Measurements from ENCODE around the gene ETS1. TPM values are rescaled to one million over a fixed set of nuclear protein-coding genes. Genes with fewer than 3 reads are reported as not detected.
"Not testable (repeated sequence)": the region's sequence is repeated elsewhere in the genome, so short reads cannot be mapped to it uniquely, and the experiment has no call there.

The ETS1 gene
- total RNA-seq, 1 experiment from 2014 or later: 135 TPM

- not testable (repeated sequence) for H3K27ac ChIP-seq (ENCODE audit: low read length); H3K79me2 ChIP-seq (ENCODE audit: low read length); H2AFZ ChIP-seq (ENCODE audit: low read length); H3K9me2 ChIP-seq (replicated peaks; ENCODE audit: insufficient read depth, low read length); H3K4me3 ChIP-seq (ENCODE audit: low read length); DNase-seq; H3K9me3 ChIP-seq (ENCODE audit: low read length); H3K9ac ChIP-seq (ENCODE audit: low read length); H4K20me1 ChIP-seq (ENCODE audit: insufficient read depth, low read depth, low read length); H3K4me1 ChIP-seq (ENCODE audit: low read length); H3K4me2 ChIP-seq (ENCODE audit: low read depth, low read length, poor library complexity, severe bottlenecking); H3K27me3 ChIP-seq (ENCODE audit: low read length); H3K36me3 ChIP-seq (ENCODE audit: insufficient read depth, low read length)
Measured at GRCh38 chr11:128445921-128446320, 141.4 kb downstream of the ETS1 start.

DNA sequence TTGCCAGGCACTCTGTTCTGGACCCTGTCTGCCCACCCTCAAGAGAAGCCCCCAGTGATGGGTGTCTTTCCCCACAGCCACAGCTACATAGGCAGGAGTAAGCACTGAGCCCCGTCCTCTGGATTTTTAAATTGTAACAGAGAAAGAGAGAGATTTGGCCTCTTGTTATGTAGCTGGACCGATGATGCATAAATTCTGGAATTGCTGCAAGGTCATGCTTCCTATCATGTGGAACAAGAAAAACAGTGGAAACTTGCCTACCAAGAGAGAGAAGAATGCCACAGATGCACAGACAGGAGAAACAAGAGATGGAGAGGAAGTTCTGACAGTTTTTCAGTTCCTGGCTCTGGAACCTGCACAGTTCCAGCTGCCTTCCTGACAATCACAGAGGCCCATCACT lies 150.2 kb downstream of the ETS1 start:
- H2AFZ ChIP-seq (ENCODE audit: low read length): no peak overlapping the region
- no peak overlapping the region for H3K9ac ChIP-seq (ENCODE audit: low read length)
- H3K4me3 ChIP-seq (ENCODE audit: low read length): no peak overlapping the region
- H3K27ac ChIP-seq (ENCODE audit: low read length): no peak overlapping the region
- no peaks in the 10 kb centered on the region for H3K36me3 ChIP-seq (ENCODE audit: insufficient read depth, low read length)
- no peak for DNase-seq
- no peaks in the 10 kb centered on the region for H3K27me3 ChIP-seq (ENCODE audit: low read length)
- H3K79me2 ChIP-seq (ENCODE audit: low read length): no peaks in the 10 kb centered on the region
- H4K20me1 ChIP-seq (ENCODE audit: insufficient read depth, low read depth, low read length): no peaks in the 10 kb centered on the region
- H3K9me3 ChIP-seq (ENCODE audit: low read length): no peaks in the 10 kb centered on the region
- H3K4me1 ChIP-seq (ENCODE audit: low read length): no peaks in the 10 kb centered on the region
- no peak overlapping the region for H3K4me2 ChIP-seq (ENCODE audit: low read depth, low read length, poor library complexity, severe bottlenecking)
- H3K9me2 ChIP-seq (replicated peaks; ENCODE audit: insufficient read depth, low read length): no peaks in the 10 kb centered on the region

DNA sequence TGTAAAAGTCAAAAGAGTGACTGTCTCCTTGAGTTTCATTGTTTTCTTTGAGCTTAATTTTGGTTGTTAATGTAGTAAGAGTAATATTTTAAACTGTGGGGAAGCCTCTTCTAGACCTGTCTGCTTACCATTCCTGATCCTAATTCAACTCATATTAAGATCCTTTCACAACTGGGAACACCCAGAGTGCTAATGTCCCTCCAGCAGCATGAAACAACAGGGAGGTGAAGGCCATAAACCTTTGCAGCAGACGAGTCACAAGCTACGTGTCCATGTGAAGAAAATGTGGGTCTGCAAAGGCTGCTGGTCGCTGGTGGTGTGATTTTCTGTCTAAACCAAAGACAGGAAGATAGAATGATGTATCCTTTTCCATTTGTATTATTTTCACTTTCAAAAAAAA lies 152.5 kb downstream of the ETS1 start:
- no peaks in the 10 kb centered on the region for H3K4me1 ChIP-seq (ENCODE audit: low read length)
- no peaks in the 10 kb centered on the region for H3K79me2 ChIP-seq (ENCODE audit: low read length)
- no peak overlapping the region for H3K9ac ChIP-seq (ENCODE audit: low read length)
- H2AFZ ChIP-seq (ENCODE audit: low read length): no peak overlapping the region
- H3K9me3 ChIP-seq (ENCODE audit: low read length): no peaks in the 10 kb centered on the region
- no peaks in the 10 kb centered on the region for H3K36me3 ChIP-seq (ENCODE audit: insufficient read depth, low read length)
- DNase-seq: no peak
- H3K9me2 ChIP-seq (replicated peaks; ENCODE audit: insufficient read depth, low read length): no peaks in the 10 kb centered on the region
- no peaks in the 10 kb centered on the region for H4K20me1 ChIP-seq (ENCODE audit: insufficient read depth, low read depth, low read length)
- no peak overlapping the region for H3K4me2 ChIP-seq (ENCODE audit: low read depth, low read length, poor library complexity, severe bottlenecking)
- H3K4me3 ChIP-seq (ENCODE audit: low read length): no peak overlapping the region
- no peak overlapping the region for H3K27ac ChIP-seq (ENCODE audit: low read length)
- no peaks in the 10 kb centered on the region for H3K27me3 ChIP-seq (ENCODE audit: low read length)

- no peaks in the 10 kb centered on the region for H3K9me2 ChIP-seq (replicated peaks; ENCODE audit: insufficient read depth, low read length)
- H3K9me3 ChIP-seq (ENCODE audit: low read length): no peaks in the 10 kb centered on the region
- no peaks in the 10 kb centered on the region for H3K36me3 ChIP-seq (ENCODE audit: insufficient read depth, low read length)
- no peak overlapping the region for H2AFZ ChIP-seq (ENCODE audit: low read length)
- H3K27ac ChIP-seq (ENCODE audit: low read length): no peak overlapping the region
- no peaks in the 10 kb centered on the region for H3K27me3 ChIP-seq (ENCODE audit: low read length)
- no peak overlapping the region for H3K4me2 ChIP-seq (ENCODE audit: low read depth, low read length, poor library complexity, severe bottlenecking)
- no peak for DNase-seq
- no peaks in the 10 kb centered on the region for H3K79me2 ChIP-seq (ENCODE audit: low read length)
- H3K9ac ChIP-seq (ENCODE audit: low read length): no peak overlapping the region
- no peaks in the 10 kb centered on the region for H3K4me1 ChIP-seq (ENCODE audit: low read length)
- H4K20me1 ChIP-seq (ENCODE audit: insufficient read depth, low read depth, low read length): no peaks in the 10 kb centered on the region
- no peak overlapping the region for H3K4me3 ChIP-seq (ENCODE audit: low read length)
Measured at GRCh38 chr11:128434411-128434810, 152.9 kb downstream of the ETS1 start.

- H3K4me3 ChIP-seq (ENCODE audit: low read length): no peak overlapping the region
- no peaks in the 10 kb centered on the region for H3K9me3 ChIP-seq (ENCODE audit: low read length)
- no peak overlapping the region for H2AFZ ChIP-seq (ENCODE audit: low read length)
- H3K9ac ChIP-seq (ENCODE audit: low read length): no peak overlapping the region
- H3K27ac ChIP-seq (ENCODE audit: low read length): no peak overlapping the region
- H3K9me2 ChIP-seq (replicated peaks; ENCODE audit: insufficient read depth, low read length): no peaks in the 10 kb centered on the region
- H3K4me2 ChIP-seq (ENCODE audit: low read depth, low read length, poor library complexity, severe bottlenecking): no peak overlapping the region
- H4K20me1 ChIP-seq (ENCODE audit: insufficient read depth, low read depth, low read length): no peaks in the 10 kb centered on the region
- H3K4me1 ChIP-seq (ENCODE audit: low read length): no peaks in the 10 kb centered on the region
- no peaks in the 10 kb centered on the region for H3K36me3 ChIP-seq (ENCODE audit: insufficient read depth, low read length)
- H3K79me2 ChIP-seq (ENCODE audit: low read length): no peaks in the 10 kb centered on the region
- H3K27me3 ChIP-seq (ENCODE audit: low read length): no peaks in the 10 kb centered on the region
- DNase-seq: no peak
Measured at GRCh38 chr11:128432926-128433325, 154.4 kb downstream of the ETS1 start.

DNA sequence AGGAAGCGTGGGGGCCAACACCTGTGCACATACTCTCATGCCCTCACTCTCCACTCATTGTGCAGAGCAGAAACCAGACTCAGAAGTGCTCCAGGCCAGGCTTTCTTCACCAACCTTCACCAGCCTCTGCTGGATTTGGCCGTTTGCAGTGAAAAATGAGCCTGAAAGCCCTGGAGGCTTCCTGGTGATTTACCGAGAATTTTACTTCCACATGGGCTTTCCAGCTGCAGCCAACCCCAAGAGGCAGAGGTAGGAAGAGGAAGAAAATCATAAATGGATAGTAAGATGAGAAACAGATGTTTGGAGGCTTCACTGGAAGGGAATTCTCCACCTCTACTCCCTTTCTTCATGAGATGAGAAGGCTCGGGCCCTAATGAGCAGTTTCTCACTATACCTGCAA lies 155.4 kb downstream of the ETS1 start:
- Histone ChIP-seq H3K27me3 (ENCODE audit: low read length) (no peaks in the 10 kb centered on the region), H3K4me3 (ENCODE audit: low read length) (no peak overlapping the region), H3K9me2 (replicated peaks; ENCODE audit: insufficient read depth, low read length) (no peaks in the 10 kb centered on the region), H2AFZ (ENCODE audit: low read length) (no peak overlapping the region), H4K20me1 (ENCODE audit: insufficient read depth, low read depth, low read length) (no peaks in the 10 kb centered on the region), H3K9me3 (ENCODE audit: low read length) (no peaks in the 10 kb centered on the region), H3K36me3 (ENCODE audit: insufficient read depth, low read length) (no peaks in the 10 kb centered on the region), H3K4me1 (ENCODE audit: low read length) (no peaks in the 10 kb centered on the region), H3K4me2 (ENCODE audit: low read depth, low read length, poor library complexity, severe bottlenecking) (no peak overlapping the region), H3K79me2 (ENCODE audit: low read length) (no peaks in the 10 kb centered on the region), H3K9ac (ENCODE audit: low read length) (no peak overlapping the region), H3K27ac (ENCODE audit: low read length) (no peak overlapping the region)
- no peak for DNase-seq

- Histone ChIP-seq H3K9me2 (replicated peaks; ENCODE audit: insufficient read depth, low read length) (no peaks in the 10 kb centered on the region), H3K79me2 (ENCODE audit: low read length) (no peaks in the 10 kb centered on the region), H3K9ac (ENCODE audit: low read length) (no peak overlapping the region), H3K9me3 (ENCODE audit: low read length) (no peaks in the 10 kb centered on the region), H2AFZ (ENCODE audit: low read length) (no peak overlapping the region), H3K4me2 (ENCODE audit: low read depth, low read length, poor library complexity, severe bottlenecking) (no peak overlapping the region), H4K20me1 (ENCODE audit: insufficient read depth, low read depth, low read length) (no peaks in the 10 kb centered on the region), H3K27ac (ENCODE audit: low read length) (no peak overlapping the region), H3K4me3 (ENCODE audit: low read length) (no peak overlapping the region), H3K4me1 (ENCODE audit: low read length) (no peaks in the 10 kb centered on the region), H3K27me3 (ENCODE audit: low read length) (no peaks in the 10 kb centered on the region), H3K36me3 (ENCODE audit: insufficient read depth, low read length) (no peaks in the 10 kb centered on the region)
- DNase-seq: no peak
Measured at GRCh38 chr11:128428935-128429334, 158.4 kb downstream of the ETS1 start.

- Histone ChIP-seq H3K4me2 (ENCODE audit: low read depth, low read length, poor library complexity, severe bottlenecking) (no peak overlapping the region), H3K27ac (ENCODE audit: low read length) (no peak overlapping the region), H3K4me3 (ENCODE audit: low read length) (no peak overlapping the region), H3K36me3 (ENCODE audit: insufficient read depth, low read length) (no peaks in the 10 kb centered on the region), H4K20me1 (ENCODE audit: insufficient read depth, low read depth, low read length) (no peaks in the 10 kb centered on the region), H3K9ac (ENCODE audit: low read length) (no peak overlapping the region), H3K9me3 (ENCODE audit: low read length) (no peaks in the 10 kb centered on the region), H3K79me2 (ENCODE audit: low read length) (no peaks in the 10 kb centered on the region), H2AFZ (ENCODE audit: low read length) (no peak overlapping the region), H3K27me3 (ENCODE audit: low read length) (no peaks in the 10 kb centered on the region), H3K4me1 (ENCODE audit: low read length) (no peaks in the 10 kb centered on the region), H3K9me2 (replicated peaks; ENCODE audit: insufficient read depth, low read length) (no peaks in the 10 kb centered on the region)
- no peak for DNase-seq
Measured at GRCh38 chr11:128424851-128425285, 162.5 kb downstream of the ETS1 start.

- no peak overlapping the region for H3K9ac ChIP-seq (ENCODE audit: low read length)
- no peak for DNase-seq
- no peak overlapping the region for H3K4me2 ChIP-seq (ENCODE audit: low read depth, low read length, poor library complexity, severe bottlenecking)
- H3K79me2 ChIP-seq (ENCODE audit: low read length): no peaks in the 10 kb centered on the region
- H3K27ac ChIP-seq (ENCODE audit: low read length): no peak overlapping the region
- no peaks in the 10 kb centered on the region for H4K20me1 ChIP-seq (ENCODE audit: insufficient read depth, low read depth, low read length)
- H3K9me2 ChIP-seq (replicated peaks; ENCODE audit: insufficient read depth, low read length): no peaks in the 10 kb centered on the region
- H3K4me3 ChIP-seq (ENCODE audit: low read length): no peak overlapping the region
- H3K4me1 ChIP-seq (ENCODE audit: low read length): no peaks in the 10 kb centered on the region
- H2AFZ ChIP-seq (ENCODE audit: low read length): no peak overlapping the region
- no peaks in the 10 kb centered on the region for H3K9me3 ChIP-seq (ENCODE audit: low read length)
- no peaks in the 10 kb centered on the region for H3K36me3 ChIP-seq (ENCODE audit: insufficient read depth, low read length)
- no peaks in the 10 kb centered on the region for H3K27me3 ChIP-seq (ENCODE audit: low read length)
Measured at GRCh38 chr11:128424271-128424711, 163.1 kb downstream of the ETS1 start.
